ENCODE results near the gene DGCR8.
"Not testable (repeated sequence)": the region's sequence is repeated elsewhere in the genome, so short reads cannot be mapped to it uniquely, and the experiment has no call there.

The DGCR8 gene

DNA sequence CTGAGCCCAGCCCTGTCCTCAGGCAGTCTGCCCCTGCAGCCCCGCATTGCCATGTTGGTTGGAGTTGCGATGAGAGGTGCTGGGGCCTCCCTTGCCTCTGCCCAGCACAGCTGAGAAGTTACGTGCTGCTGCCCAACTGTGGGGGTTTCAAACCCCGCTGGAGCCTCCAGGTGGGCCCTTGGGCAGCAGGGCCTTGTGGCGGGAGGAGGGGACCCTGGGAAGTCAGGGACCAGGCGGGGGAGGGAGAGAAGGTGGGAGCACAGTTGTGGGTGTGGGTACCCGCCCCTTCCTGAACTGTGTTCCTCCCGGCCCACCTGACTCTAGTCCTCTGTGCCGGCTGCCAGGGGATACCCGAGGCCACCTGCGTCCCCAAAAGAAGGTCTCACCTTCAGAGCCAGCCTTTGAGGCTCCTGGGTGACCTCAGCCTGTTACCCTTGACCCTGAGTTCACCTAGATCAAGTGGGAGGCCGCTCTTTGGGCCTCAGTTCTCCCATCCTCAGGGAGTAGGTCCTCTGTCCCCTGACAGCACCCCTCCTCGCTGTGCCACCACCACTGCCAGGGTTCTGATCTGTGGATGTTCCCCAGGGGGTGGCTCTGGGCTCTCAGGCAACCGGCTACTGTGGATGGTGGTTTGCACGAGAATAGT lies 78.5 kb downstream of the DGCR8 start:
- DNase-seq, result no peak

DNA sequence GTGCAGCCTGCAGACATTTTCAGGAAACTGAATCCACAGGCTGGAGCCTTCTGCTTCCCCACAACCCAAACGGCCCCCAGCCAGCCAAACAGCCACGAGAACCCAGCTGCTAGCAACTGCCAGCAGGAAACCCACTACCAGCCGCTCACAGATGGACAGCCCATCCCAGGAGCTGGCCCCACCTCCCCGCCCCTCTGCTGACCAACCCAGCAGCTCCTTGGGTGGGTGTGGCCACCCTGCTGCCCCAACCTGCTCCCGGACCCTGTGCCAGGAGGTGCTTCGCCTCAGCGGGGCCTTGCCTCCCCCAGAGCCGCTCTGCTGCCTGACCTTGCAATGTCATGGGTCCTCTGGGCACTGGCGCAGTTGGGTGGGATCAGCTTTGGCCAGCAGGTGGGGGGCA lies 79.0 kb downstream of the DGCR8 start:
- DNase-seq, result no peak

DNA sequence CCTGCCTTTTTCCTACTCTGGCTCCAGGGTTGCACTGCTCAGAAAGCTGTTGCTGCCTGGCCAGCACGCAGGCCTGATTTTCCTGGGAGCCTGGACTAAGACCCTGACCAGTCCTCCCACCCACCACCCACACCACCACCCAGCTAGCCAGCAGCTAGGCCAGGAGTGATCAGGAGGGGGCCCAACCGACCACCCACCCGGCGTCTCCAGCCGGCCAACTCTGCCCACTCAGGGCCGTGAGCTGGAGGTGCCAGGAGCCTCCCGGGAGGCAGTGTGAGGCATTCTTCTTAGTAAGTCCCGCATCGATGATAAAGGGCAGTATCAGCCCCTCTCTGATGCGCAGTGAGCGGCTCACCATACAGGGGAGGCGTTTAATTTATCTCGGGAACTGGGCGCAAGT lies 79.5 kb downstream of the DGCR8 start:
- DNase-seq, result not testable (repeated sequence)

DNA sequence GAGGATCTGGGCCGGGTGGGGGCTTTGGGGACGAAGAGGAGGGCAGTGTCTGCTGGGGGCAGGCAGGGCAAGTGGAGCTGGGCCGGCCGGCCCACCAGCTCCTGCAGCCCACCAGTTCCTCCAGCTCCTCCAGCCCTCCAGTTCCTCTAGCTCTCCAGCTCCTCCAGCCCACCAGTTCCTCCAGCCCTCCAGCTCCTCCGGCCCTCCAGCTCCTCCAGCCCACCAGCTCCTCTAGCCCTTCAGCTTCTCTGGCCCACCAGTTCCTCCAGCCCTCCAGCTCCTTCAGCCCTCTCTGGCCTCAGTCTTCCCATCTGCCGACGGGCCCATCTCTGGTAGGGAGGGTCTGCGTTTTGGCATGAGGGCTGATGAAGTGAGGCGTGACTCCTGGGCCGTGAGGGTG lies 80.0 kb downstream of the DGCR8 start:
- DNase-seq, result no peak

Measured in NCI-H526 treated with DMSO at 0.1 percent for 48 hours (cell line).